ENCODE results near the gene MTO1.

The MTO1 gene

GRCh38 chr6:73521351-73521985 is 59.9 kb downstream of the MTO1 start:
- Histone ChIP-seq H3K9me3 (ENCODE audit: insufficient read depth, low read length) (no peaks in the 10 kb centered on the region), H3K27me3 (ENCODE audit: low read depth, low read length) (no peaks in the 10 kb centered on the region), H2AFZ (ENCODE audit: low read depth, low read length) (peak overlapping the region; percentile 17), H3K79me2 (ENCODE audit: low read length) (peaks cover 51% of the 10 kb centered on the region), H3K9ac (ENCODE audit: low read length) (peak overlapping the region; percentile 90), H3K4me1 (ENCODE audit: low read length) (peaks cover 43% of the 10 kb centered on the region), H3K36me3 (replicated peaks; ENCODE audit: low read depth, low read length) (peaks cover 38% of the 10 kb centered on the region), H4K20me1 (ENCODE audit: insufficient read depth, low read length) (peaks cover 33% of the 10 kb centered on the region), H3K27ac (ENCODE audit: low read length) (peak overlapping the region; percentile 95), H3K4me2 (ENCODE audit: low read length) (peak overlapping the region; percentile 84), H3K4me3 (ENCODE audit: low read length) (peak overlapping the region; percentile 92)
- TF ChIP-seq EZH2phosphoT487 (IDR thresholded peaks at IDR 0.05; ENCODE audit: low read depth) (no peak), CTCF (IDR thresholded peaks at IDR 0.05; ENCODE audit: low read depth, low read length) (no peak)

GRCh38 chr6:73523434-73524123 is 62.0 kb downstream of the MTO1 start:
- peaks cover 26% of the 10 kb centered on the region for H3K4me1 ChIP-seq (ENCODE audit: low read length)
- H3K27ac ChIP-seq (ENCODE audit: low read length): peak overlapping the region; percentile 95
- H3K9me3 ChIP-seq (ENCODE audit: insufficient read depth, low read length): no peaks in the 10 kb centered on the region
- H3K27me3 ChIP-seq (ENCODE audit: low read depth, low read length): no peaks in the 10 kb centered on the region
- TF ChIP-seq EZH2phosphoT487 (IDR thresholded peaks at IDR 0.05; ENCODE audit: low read depth): no peak
- no peak for TF ChIP-seq CTCF (IDR thresholded peaks at IDR 0.05; ENCODE audit: low read depth, low read length)
- H2AFZ ChIP-seq (ENCODE audit: low read depth, low read length): peak overlapping the region; percentile 84
- H3K79me2 ChIP-seq (ENCODE audit: low read length): peaks cover 42% of the 10 kb centered on the region
- H3K9ac ChIP-seq (ENCODE audit: low read length): peak overlapping the region; percentile 90
- peaks cover 14% of the 10 kb centered on the region for H4K20me1 ChIP-seq (ENCODE audit: insufficient read depth, low read length)
- peaks cover 21% of the 10 kb centered on the region for H3K36me3 ChIP-seq (replicated peaks; ENCODE audit: low read depth, low read length)
- peak overlapping the region; percentile 84 for H3K4me2 ChIP-seq (ENCODE audit: low read length)
- peak overlapping the region; percentile 92 for H3K4me3 ChIP-seq (ENCODE audit: low read length)

- peaks cover 16% of the 10 kb centered on the region for H3K4me1 ChIP-seq (ENCODE audit: low read length)
- no peaks in the 10 kb centered on the region for H3K27me3 ChIP-seq (ENCODE audit: low read depth, low read length)
- no peaks in the 10 kb centered on the region for H4K20me1 ChIP-seq (ENCODE audit: insufficient read depth, low read length)
- H3K36me3 ChIP-seq (replicated peaks; ENCODE audit: low read depth, low read length): peaks cover under 1% of the 10 kb centered on the region
- H2AFZ ChIP-seq (ENCODE audit: low read depth, low read length): no peak overlapping the region
- H3K9ac ChIP-seq (ENCODE audit: low read length): no peak overlapping the region
- H3K79me2 ChIP-seq (ENCODE audit: low read length): peaks cover 21% of the 10 kb centered on the region
- no peak overlapping the region for H3K4me3 ChIP-seq (ENCODE audit: low read length)
- H3K9me3 ChIP-seq (ENCODE audit: insufficient read depth, low read length): no peaks in the 10 kb centered on the region
- H3K27ac ChIP-seq (ENCODE audit: low read length): no peak overlapping the region
- TF ChIP-seq EZH2phosphoT487 (IDR thresholded peaks at IDR 0.05; ENCODE audit: low read depth) (no peak), CTCF (IDR thresholded peaks at IDR 0.05; ENCODE audit: low read depth, low read length) (no peak)
- no peak overlapping the region for H3K4me2 ChIP-seq (ENCODE audit: low read length)
Observed at GRCh38 chr6:73525546-73526330, 64.2 kb downstream of the MTO1 start.

GRCh38 chr6:73528897-73529296 is 67.4 kb downstream of the MTO1 start:
- no peaks in the 10 kb centered on the region for H4K20me1 ChIP-seq (ENCODE audit: insufficient read depth, low read length)
- no peaks in the 10 kb centered on the region for H3K27me3 ChIP-seq (ENCODE audit: low read depth, low read length)
- H3K27ac ChIP-seq (ENCODE audit: low read length): no peak overlapping the region
- no peaks in the 10 kb centered on the region for H3K9me3 ChIP-seq (ENCODE audit: insufficient read depth, low read length)
- H3K4me3 ChIP-seq (ENCODE audit: low read length): no peak overlapping the region
- peaks cover 5% of the 10 kb centered on the region for H3K4me1 ChIP-seq (ENCODE audit: low read length)
- H3K9ac ChIP-seq (ENCODE audit: low read length): no peak overlapping the region
- TF ChIP-seq CTCF (IDR thresholded peaks at IDR 0.05; ENCODE audit: low read depth, low read length) (no peak), EZH2phosphoT487 (IDR thresholded peaks at IDR 0.05; ENCODE audit: low read depth) (no peak)
- H3K4me2 ChIP-seq (ENCODE audit: low read length): no peak overlapping the region
- no peaks in the 10 kb centered on the region for H3K36me3 ChIP-seq (replicated peaks; ENCODE audit: low read depth, low read length)
- H3K79me2 ChIP-seq (ENCODE audit: low read length): no peaks in the 10 kb centered on the region
- H2AFZ ChIP-seq (ENCODE audit: low read depth, low read length): no peak overlapping the region
